DND-41 (cell line): ENCODE results near the gene OPN1SW.

Experiments
- ATAC-seq: fragments of 200-7000 bp; cut with Tn5 transposase; 3 replicates; pipeline ENCODE4 v1.9.1; 2021; ENCODE audit warnings: low read depth; ENCODE audit not compliant: insufficient read depth
- DNase-seq: peaks from one replicate; pipeline ENCODE4 v3.0.0-alpha.2; 2020
- H2AFZ ChIP-seq: 2 replicates; pipeline ENCODE4 v1.6.0; 2012; ENCODE audit warnings: low read depth, low read length
- H3K27ac ChIP-seq: 2 replicates; pipeline ENCODE4 v1.5.1; 2012; ENCODE audit warnings: low read length, inconsistent platforms
- H3K27me3 ChIP-seq: fragments of 200-600 bp; sonication (generic); 2 replicates; pipeline ENCODE4 v1.6.0; 2012; ENCODE audit warnings: low read length, mild to moderate bottlenecking, inconsistent platforms; ENCODE audit not compliant: insufficient read depth, poor library complexity
- H3K36me3 ChIP-seq: 2 replicates; pipeline ENCODE4 v1.5.1; 2012; ENCODE audit warnings: low read length, inconsistent platforms; ENCODE audit not compliant: insufficient read depth
- H3K4me1 ChIP-seq: 2 replicates; pipeline ENCODE4 v1.5.1; 2012; ENCODE audit warnings: mild to moderate bottlenecking, low read length; ENCODE audit not compliant: insufficient read depth
- H3K4me2 ChIP-seq: 2 replicates; pipeline ENCODE4 v1.6.0; 2012; ENCODE audit warnings: mild to moderate bottlenecking, moderate library complexity, low read length, inconsistent platforms; ENCODE audit not compliant: insufficient read depth
- H3K4me3 ChIP-seq, 2 experiments: fragments of 200-600 bp in 1 of 2; shearing (Covaris generic) in 1 of 2; 2 replicates each; pipeline ENCODE4 v1.5.1; 2012 to 2016; ENCODE audit warnings: inconsistent platforms in 2 of 2, low read length in 2 of 2, mild to moderate bottlenecking in 2 of 2, low read depth in 1 of 2, moderate library complexity in 1 of 2
- H3K79me2 ChIP-seq: 2 replicates; pipeline ENCODE4 v1.6.0; 2012; ENCODE audit warnings: low read length, inconsistent platforms; ENCODE audit not compliant: insufficient read depth
- H3K9ac ChIP-seq: 2 replicates; pipeline ENCODE4 v1.6.0; 2012; ENCODE audit warnings: low read depth, mild to moderate bottlenecking, inconsistent platforms, low read length, moderate library complexity
- H3K9me3 ChIP-seq: 2 replicates; pipeline ENCODE4 v1.5.1; 2012; ENCODE audit warnings: low read length, moderate library complexity, mild to moderate bottlenecking, inconsistent platforms; ENCODE audit not compliant: insufficient read depth, severe bottlenecking
- H4K20me1 ChIP-seq: 2 replicates; pipeline ENCODE4 v1.6.0; 2012; ENCODE audit warnings: low read length; ENCODE audit not compliant: insufficient read depth
- EZH2 ChIP-seq: IDR thresholded peaks from 3 replicates; pipeline ENCODE4 v1.6.1; 2012; ENCODE audit warnings: borderline replicate concordance, low read depth, mild to moderate bottlenecking, moderate library complexity, low read length, inconsistent platforms; ENCODE audit not compliant: severe bottlenecking
- TF ChIP-seq, protein P1 (sequence below): IDR thresholded peaks from 2 replicates; pipeline ENCODE4 v1.5.1; 2012; ENCODE audit warnings: borderline replicate concordance, low read length, moderate library complexity, mild to moderate bottlenecking; ENCODE audit not compliant: poor library complexity, severe bottlenecking; ENCODE audit errors: extremely low read depth

The OPN1SW gene

DNA sequence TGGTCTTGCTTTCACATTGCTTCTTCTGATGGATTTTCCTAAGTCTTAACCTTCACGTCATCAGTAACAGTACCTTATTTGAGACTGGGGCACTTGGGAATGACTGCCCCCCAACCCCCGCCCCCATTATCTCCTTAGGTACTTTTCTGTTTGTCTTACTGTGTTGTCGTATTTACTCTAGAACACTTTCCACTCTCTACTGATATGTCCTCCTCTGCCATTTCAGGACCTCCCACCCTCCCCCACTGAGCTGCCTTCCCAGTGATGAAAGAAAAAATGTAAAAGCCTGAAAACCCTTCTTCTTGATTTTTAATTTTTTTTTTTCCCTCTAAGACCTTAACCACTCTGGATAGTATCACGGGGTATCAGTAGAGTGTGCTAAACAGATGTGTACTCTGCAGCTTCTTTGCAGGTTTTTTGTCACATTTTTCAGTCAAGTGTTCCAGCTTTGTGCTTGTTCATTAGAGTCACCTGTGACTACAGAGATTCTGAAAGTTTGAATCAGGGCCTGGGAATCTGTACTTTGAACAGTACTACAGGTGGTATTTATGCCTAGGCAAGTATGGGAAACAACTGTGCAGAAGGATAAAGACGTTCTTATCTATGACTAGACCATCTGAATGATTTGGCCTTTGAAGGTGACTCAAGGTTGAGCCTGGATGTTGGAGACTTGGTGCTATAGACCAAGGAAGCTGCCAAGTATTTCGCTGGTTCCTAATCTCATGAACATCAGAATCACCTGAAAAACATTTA, 28.1 kb downstream of the OPN1SW start:
- no peak overlapping the region for H3K4me2 ChIP-seq
- H4K20me1 ChIP-seq: peaks cover 46% of the 10 kb centered on the region
- H3K79me2 ChIP-seq: peaks cover 81% of the 10 kb centered on the region
- H3K27me3 ChIP-seq: no peaks in the 10 kb centered on the region
- H3K4me1 ChIP-seq: peaks cover 2% of the 10 kb centered on the region; the same call in 1 of the 2 replicates
- TF ChIP-seq, protein P1, sequence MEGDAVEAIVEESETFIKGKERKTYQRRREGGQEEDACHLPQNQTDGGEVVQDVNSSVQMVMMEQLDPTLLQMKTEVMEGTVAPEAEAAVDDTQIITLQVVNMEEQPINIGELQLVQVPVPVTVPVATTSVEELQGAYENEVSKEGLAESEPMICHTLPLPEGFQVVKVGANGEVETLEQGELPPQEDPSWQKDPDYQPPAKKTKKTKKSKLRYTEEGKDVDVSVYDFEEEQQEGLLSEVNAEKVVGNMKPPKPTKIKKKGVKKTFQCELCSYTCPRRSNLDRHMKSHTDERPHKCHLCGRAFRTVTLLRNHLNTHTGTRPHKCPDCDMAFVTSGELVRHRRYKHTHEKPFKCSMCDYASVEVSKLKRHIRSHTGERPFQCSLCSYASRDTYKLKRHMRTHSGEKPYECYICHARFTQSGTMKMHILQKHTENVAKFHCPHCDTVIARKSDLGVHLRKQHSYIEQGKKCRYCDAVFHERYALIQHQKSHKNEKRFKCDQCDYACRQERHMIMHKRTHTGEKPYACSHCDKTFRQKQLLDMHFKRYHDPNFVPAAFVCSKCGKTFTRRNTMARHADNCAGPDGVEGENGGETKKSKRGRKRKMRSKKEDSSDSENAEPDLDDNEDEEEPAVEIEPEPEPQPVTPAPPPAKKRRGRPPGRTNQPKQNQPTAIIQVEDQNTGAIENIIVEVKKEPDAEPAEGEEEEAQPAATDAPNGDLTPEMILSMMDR: no peak
- TF ChIP-seq EZH2: no peak
- no peak for DNase-seq
- H3K4me3 ChIP-seq: no peak overlapping the region
- H2AFZ ChIP-seq: no peak overlapping the region
- H3K27ac ChIP-seq: no peak overlapping the region
- no peak for ATAC-seq
- no peak overlapping the region for H3K9ac ChIP-seq
- peaks cover 41% of the 10 kb centered on the region for H3K36me3 ChIP-seq
- H3K9me3 ChIP-seq: no peaks in the 10 kb centered on the region

GRCh38 chr7:128745706-128746105, 29.9 kb downstream of the OPN1SW start:
- DNase-seq (no peak), ATAC-seq (no peak)
- TF ChIP-seq, protein P1: no peak
- no peak for TF ChIP-seq EZH2
- Histone ChIP-seq H3K9me3 (no peaks in the 10 kb centered on the region), H4K20me1 (peaks cover 58% of the 10 kb centered on the region), H3K79me2 (peaks cover 91% of the 10 kb centered on the region), H3K9ac (no peak overlapping the region), H3K36me3 (peaks cover 37% of the 10 kb centered on the region), H3K27ac (no peak overlapping the region), H3K4me1 (peaks cover 20% of the 10 kb centered on the region), H3K4me3 (no peak overlapping the region), H3K4me2 (no peak overlapping the region), H3K27me3 (no peaks in the 10 kb centered on the region), H2AFZ (no peak overlapping the region)

- Histone ChIP-seq H2AFZ (no peak overlapping the region), H3K79me2 (peaks cover 100% of the 10 kb centered on the region), H3K27me3 (no peaks in the 10 kb centered on the region), H3K4me1 (peaks cover 30% of the 10 kb centered on the region), H3K27ac (no peak overlapping the region), H3K36me3 (peaks cover 28% of the 10 kb centered on the region), H3K4me2 (0 out of 2 replicates have a peak overlapping the region, but pooled peaks have one; percentile 6), H4K20me1 (peaks cover 70% of the 10 kb centered on the region), H3K4me3 (no peak overlapping the region), H3K9me3 (no peaks in the 10 kb centered on the region), H3K9ac (no peak overlapping the region)
- TF ChIP-seq EZH2: no peak
- TF ChIP-seq, protein P1: no peak
- ATAC-seq (no peak), DNase-seq (no peak)
These were observed 31.2 kb downstream of the OPN1SW start for GRCh38 chr7:128744366-128744905.
